Activated CD4-positive, alpha-beta memory T cell treated with anti-CD3 and anti-CD28 coated beads, Interleukin-2, amount 10 ng/mL, durations not matched to agents 7 days and 5 days (primary cell): Measurements from ENCODE around the gene SPAG9. TPM values are rescaled to one million over a fixed set of nuclear protein-coding genes. Genes with fewer than 3 reads are reported as not detected.

Experiments
- CTCF ChIA-PET: fragments of 350-600 bp; sonication (Branson Sonifier 250); formaldehyde crosslinking; loops from one replicate; lab custom pipeline; 2021; ENCODE audit warnings: antibody characterized with exemption, inconsistent platforms; lab: Charles Lee
- POLR2A ChIA-PET: fragments of 350-600 bp; sonication (Branson Sonifier 250); formaldehyde crosslinking; loops from one replicate; lab custom pipeline; 2021; ENCODE audit warnings: antibody characterized with exemption; lab: Charles Lee
- DNase-seq: peaks from one replicate; pipeline ENCODE4 v3.0.0-alpha.2; 2020
- H3K27ac Mint-ChIP-seq: one replicate; pipeline ENCODE4 v1.8.0; 2021; ENCODE audit warnings: mild to moderate bottlenecking, mixed read lengths
- H3K27me3 Mint-ChIP-seq: one replicate; pipeline ENCODE4 v1.8.0; 2021; ENCODE audit warnings: mixed read lengths
- H3K36me3 Mint-ChIP-seq: one replicate; pipeline ENCODE4 v1.8.0; 2021; ENCODE audit warnings: low read depth, mixed read lengths
- H3K4me1 Mint-ChIP-seq: one replicate; pipeline ENCODE4 v1.8.0; 2021; ENCODE audit warnings: mixed read lengths
- H3K4me3 Mint-ChIP-seq: one replicate; pipeline ENCODE4 v1.8.0; 2021; ENCODE audit warnings: mild to moderate bottlenecking, mixed read lengths
- H3K9me3 Mint-ChIP-seq: one replicate; pipeline ENCODE4 v1.8.0; 2021; ENCODE audit warnings: mixed read lengths
- total RNA-seq, 2 experiments: library from RNA; stranded (reverse); gene quantifications; one replicate each; pipeline ENCODE4 v1.2.3, GENCODE V29; 2021

SPAG9 gene
- total RNA-seq, 2 experiments from 2014 or later = 50.9 to 53.0 TPM

GRCh38 chr17:51046514-51047384 lies 73.9 kb downstream of the SPAG9 start:
- ChIA-PET POLR2A (interaction anchor here (1.9 kb wide), 1 partner anchor 74 kb away, joined by 7 read pairs; the partner anchor contains the start of gene SPAG9), CTCF (interaction anchor here (0.7 to 1.6 kb wide), 7 partner anchors 10 to 106 kb away, joined by 3 to 7 read pairs (median 3); partner anchors contain the start of gene NME1)
- H3K36me3 Mint-ChIP-seq = peaks cover 7% of the 10 kb centered on the region
- H3K9me3 Mint-ChIP-seq = no peaks in the 10 kb centered on the region
- H3K4me3 Mint-ChIP-seq = no peak overlapping the region
- no peak for DNase-seq
- no peaks in the 10 kb centered on the region for H3K27me3 Mint-ChIP-seq
- no peaks in the 10 kb centered on the region for H3K4me1 Mint-ChIP-seq
- H3K27ac Mint-ChIP-seq = no peak overlapping the region

- no peak for DNase-seq
- CTCF ChIA-PET = interaction anchor here (0.7 to 1.6 kb wide), 5 partner anchors 11 to 107 kb away, joined by 3 to 7 read pairs (median 3); partner anchors contain the start of gene NME1
- H3K27ac Mint-ChIP-seq = no peak overlapping the region
- no peaks in the 10 kb centered on the region for H3K9me3 Mint-ChIP-seq
- POLR2A ChIA-PET = interaction anchor here (1.9 kb wide), 1 partner anchor 74 kb away, joined by 7 read pairs; the partner anchor contains the start of gene SPAG9
- H3K4me1 Mint-ChIP-seq = no peaks in the 10 kb centered on the region
- H3K27me3 Mint-ChIP-seq = no peaks in the 10 kb centered on the region
- peaks cover 7% of the 10 kb centered on the region for H3K36me3 Mint-ChIP-seq
- no peak overlapping the region for H3K4me3 Mint-ChIP-seq
Measured at GRCh38 chr17:51046046-51046445, 74.6 kb downstream of the SPAG9 start.

GRCh38 chr17:51045621-51046020 lies 75.0 kb downstream of the SPAG9 start:
- ChIA-PET POLR2A (interaction anchor here (1.9 kb wide), 1 partner anchor 75 kb away, joined by 7 read pairs; the partner anchor contains the start of gene SPAG9), CTCF (interaction anchor here (0.9 to 1.5 kb wide), 3 partner anchors 16 to 108 kb away, joined by 3 read pairs; partner anchors contain the start of gene NME1)
- no peaks in the 10 kb centered on the region for H3K4me1 Mint-ChIP-seq
- H3K9me3 Mint-ChIP-seq = no peaks in the 10 kb centered on the region
- H3K27me3 Mint-ChIP-seq = no peaks in the 10 kb centered on the region
- no peak overlapping the region for H3K4me3 Mint-ChIP-seq
- H3K36me3 Mint-ChIP-seq = peaks cover 5% of the 10 kb centered on the region
- no peak overlapping the region for H3K27ac Mint-ChIP-seq
- no peak for DNase-seq

- no peaks in the 10 kb centered on the region for H3K4me1 Mint-ChIP-seq
- no peaks in the 10 kb centered on the region for H3K9me3 Mint-ChIP-seq
- peaks cover 5% of the 10 kb centered on the region for H3K36me3 Mint-ChIP-seq
- POLR2A ChIA-PET = interaction anchor here (1.0 kb wide), 1 partner anchor 75 kb away, joined by 3 read pairs; no protein-coding TSS in a partner anchor
- H3K4me3 Mint-ChIP-seq = no peak overlapping the region
- no peak overlapping the region for H3K27ac Mint-ChIP-seq
- CTCF ChIA-PET = interaction anchor here (1.4 to 1.5 kb wide), 2 partner anchors 12 to 108 kb away, joined by 3 to 4 read pairs; partner anchors contain the start of gene NME1
- no peaks in the 10 kb centered on the region for H3K27me3 Mint-ChIP-seq
- DNase-seq = no peak
Measured at GRCh38 chr17:51044976-51045375, 75.7 kb downstream of the SPAG9 start.

- H3K4me1 Mint-ChIP-seq = peaks cover under 1% of the 10 kb centered on the region
- no peak for DNase-seq
- H3K36me3 Mint-ChIP-seq = peaks cover 30% of the 10 kb centered on the region
- ChIA-PET POLR2A (interaction anchor here (1.0 kb wide), 1 partner anchor 9 kb away, joined by 3 read pairs; no protein-coding TSS in a partner anchor), CTCF (no interaction called here)
- H3K27ac Mint-ChIP-seq = no peak overlapping the region
- H3K9me3 Mint-ChIP-seq = no peaks in the 10 kb centered on the region
- H3K4me3 Mint-ChIP-seq = no peak overlapping the region
- H3K27me3 Mint-ChIP-seq = no peaks in the 10 kb centered on the region
Measured at GRCh38 chr17:51036084-51036483, 84.6 kb downstream of the SPAG9 start.

GRCh38 chr17:51035431-51035830 lies 85.2 kb downstream of the SPAG9 start:
- H3K9me3 Mint-ChIP-seq = no peaks in the 10 kb centered on the region
- no peak for DNase-seq

GRCh38 chr17:51034800-51035199 lies 85.9 kb downstream of the SPAG9 start:
- no peak overlapping the region for H3K27ac Mint-ChIP-seq
- no peaks in the 10 kb centered on the region for H3K9me3 Mint-ChIP-seq
- H3K4me1 Mint-ChIP-seq = peaks cover 12% of the 10 kb centered on the region
- no peak overlapping the region for H3K4me3 Mint-ChIP-seq
- H3K27me3 Mint-ChIP-seq = no peaks in the 10 kb centered on the region
- DNase-seq = no peak
- CTCF ChIA-PET = interaction anchor here (0.6 to 0.9 kb wide), 2 partner anchors 30 to 534 kb away, joined by 3 read pairs; no protein-coding TSS in a partner anchor
- POLR2A ChIA-PET = no interaction called here
- peaks cover 32% of the 10 kb centered on the region for H3K36me3 Mint-ChIP-seq

More at GRCh38 chr17:51035431-51035830, 85.2 kb downstream of the SPAG9 start:
- Mint-ChIP-seq H3K27me3 (no peaks in the 10 kb centered on the region), H3K4me3 (no peak overlapping the region), H3K27ac (no peak overlapping the region), H3K4me1 (peaks cover 5% of the 10 kb centered on the region), H3K36me3 (peaks cover 32% of the 10 kb centered on the region)
- ChIA-PET CTCF (interaction anchor here (0.6 to 0.9 kb wide), 2 partner anchors 30 to 535 kb away, joined by 3 read pairs; no protein-coding TSS in a partner anchor), POLR2A (no interaction called here)

GRCh38 chr17:51032850-51033249 lies 87.8 kb downstream of the SPAG9 start:
- Mint-ChIP-seq H3K4me3 (no peak overlapping the region), H3K4me1 (peaks cover 24% of the 10 kb centered on the region), H3K36me3 (peaks cover 28% of the 10 kb centered on the region), H3K9me3 (no peaks in the 10 kb centered on the region), H3K27me3 (no peaks in the 10 kb centered on the region), H3K27ac (no peak overlapping the region)
- ChIA-PET CTCF (interaction anchor here (0.6 to 1.1 kb wide), 4 partner anchors 14 to 119 kb away, joined by 3 to 6 read pairs (median 4); no protein-coding TSS in a partner anchor), POLR2A (no interaction called here)
- no peak for DNase-seq

- H3K27me3 Mint-ChIP-seq = no peaks in the 10 kb centered on the region
- H3K4me1 Mint-ChIP-seq = peaks cover 26% of the 10 kb centered on the region
- H3K27ac Mint-ChIP-seq = peak overlapping the region; percentile 86
- no peaks in the 10 kb centered on the region for H3K9me3 Mint-ChIP-seq
- ChIA-PET POLR2A (interaction anchor here (0.5 to 4.4 kb wide), 4 partner anchors 18 to 164 kb away, joined by 4 to 19 read pairs (median 6); partner anchors contain the start of genes NME1, SPAG9 and TOB1), CTCF (interaction anchor here (0.9 to 1.2 kb wide), 4 partner anchors 15 to 250 kb away, joined by 3 read pairs; no protein-coding TSS in a partner anchor)
- DNase-seq = no peak
- H3K36me3 Mint-ChIP-seq = peaks cover 18% of the 10 kb centered on the region
- H3K4me3 Mint-ChIP-seq = peak overlapping the region; percentile 70
Measured at GRCh38 chr17:51029568-51030463, 90.9 kb downstream of the SPAG9 start.

GRCh38 chr17:51029142-51029541 lies 91.5 kb downstream of the SPAG9 start:
- Mint-ChIP-seq H3K9me3 (no peaks in the 10 kb centered on the region), H3K4me1 (peaks cover 26% of the 10 kb centered on the region), H3K4me3 (peak overlapping the region; percentile 70), H3K27ac (peak overlapping the region; percentile 86), H3K27me3 (no peaks in the 10 kb centered on the region), H3K36me3 (peaks cover 14% of the 10 kb centered on the region)
- DNase-seq = no peak
- POLR2A ChIA-PET = interaction anchor here (1.5 to 4.4 kb wide), 2 partner anchors 91 to 124 kb away, joined by 7 to 19 read pairs; partner anchors contain the start of genes NME1 and SPAG9
- CTCF ChIA-PET = interaction anchor here (0.9 kb wide), 1 partner anchor 90 kb away, joined by 3 read pairs; no protein-coding TSS in a partner anchor

- CTCF ChIA-PET = interaction anchor here (0.6 to 1.9 kb wide), 4 partner anchors 11 to 28 kb away, joined by 3 to 5 read pairs (median 4); no protein-coding TSS in a partner anchor
- H3K27ac Mint-ChIP-seq = no peak overlapping the region
- DNase-seq = no peak
- no peak overlapping the region for H3K4me3 Mint-ChIP-seq
- peaks cover 26% of the 10 kb centered on the region for H3K4me1 Mint-ChIP-seq
- POLR2A ChIA-PET = interaction anchor here (1.3 to 4.4 kb wide), 2 partner anchors 92 to 125 kb away, joined by 3 to 19 read pairs; partner anchors contain the start of genes NME1 and SPAG9
- no peaks in the 10 kb centered on the region for H3K27me3 Mint-ChIP-seq
- no peaks in the 10 kb centered on the region for H3K9me3 Mint-ChIP-seq
- H3K36me3 Mint-ChIP-seq = peaks cover 12% of the 10 kb centered on the region
Measured at GRCh38 chr17:51028176-51028863, 92.3 kb downstream of the SPAG9 start.
